H9 (cell line): ENCODE measurements around the gene MGMT. TPM values are rescaled to one million over a fixed set of nuclear protein-coding genes. Genes with fewer than 3 reads are reported as not detected.

Source experiments
- DNase-seq: peaks from one replicate; pipeline ENCODE4 v3.0.0-alpha.2; 2017
- H2AFZ ChIP-seq: one replicate; pipeline ENCODE4 v1.6.1; 2013; ENCODE audit warnings: mild to moderate bottlenecking, low read length, control low read depth, moderate library complexity
- H2AK5ac ChIP-seq: 2 replicates; pipeline ENCODE4 v1.6.1; 2013; ENCODE audit warnings: low read length, control low read depth, mixed read lengths; ENCODE audit not compliant: insufficient read length
- H2BK120ac ChIP-seq: one replicate; pipeline ENCODE4 v1.6.1; 2013; ENCODE audit warnings: low read depth, mild to moderate bottlenecking, low read length, control low read depth, inconsistent platforms; ENCODE audit not compliant: poor library complexity, severe bottlenecking
- H2BK12ac ChIP-seq: 2 replicates; pipeline ENCODE4 v1.6.1; 2013; ENCODE audit warnings: low read length, control low read depth, mixed read lengths, low read depth; ENCODE audit not compliant: insufficient read length
- H2BK15ac ChIP-seq: 2 replicates; pipeline ENCODE4 v1.6.1; 2013; ENCODE audit warnings: low read depth, low read length, control low read depth
- H2BK20ac ChIP-seq: one replicate; pipeline ENCODE4 v1.6.1; 2013; ENCODE audit warnings: low read depth, mild to moderate bottlenecking, low read length, control low read depth, inconsistent platforms; ENCODE audit not compliant: poor library complexity, severe bottlenecking
- H2BK5ac ChIP-seq: 2 replicates; pipeline ENCODE4 v1.6.1; 2013; ENCODE audit warnings: low read length, control low read depth, mixed read lengths; ENCODE audit not compliant: insufficient read length
- H3K14ac ChIP-seq: 2 replicates; pipeline ENCODE4 v1.6.1; 2013; ENCODE audit warnings: low read length, control low read depth; ENCODE audit not compliant: insufficient read depth
- H3K18ac ChIP-seq: 2 replicates; pipeline ENCODE4 v1.6.1; 2013; ENCODE audit warnings: low read depth, mild to moderate bottlenecking, mixed read lengths, low read length, control low read depth; ENCODE audit not compliant: insufficient read length
- H3K23ac ChIP-seq: 2 replicates; pipeline ENCODE4 v1.6.1; 2013; ENCODE audit warnings: low read length, control low read depth, mixed read lengths, low read depth; ENCODE audit not compliant: insufficient read length
- H3K23me2 ChIP-seq: 2 replicates; pipeline ENCODE4 v1.6.1; 2013; ENCODE audit warnings: low read depth, mild to moderate bottlenecking, mixed read lengths, low read length, control low read depth; ENCODE audit not compliant: insufficient read length, poor library complexity, severe bottlenecking
- H3K27ac ChIP-seq: 2 replicates; pipeline ENCODE4 v1.5.1; 2013; ENCODE audit warnings: low read length, control low read depth, mixed read lengths, low read depth; ENCODE audit not compliant: insufficient read length
- H3K27me3 ChIP-seq: 2 replicates; pipeline ENCODE4 v1.6.1; 2013; ENCODE audit warnings: low read length, control low read depth, inconsistent platforms; ENCODE audit not compliant: insufficient read depth
- H3K4ac ChIP-seq: 2 replicates; pipeline ENCODE4 v1.6.1; 2013; ENCODE audit warnings: low read depth, mild to moderate bottlenecking, control low read depth, inconsistent platforms, low read length, moderate library complexity
- H3K4me1 ChIP-seq: 2 replicates; pipeline ENCODE4 v1.6.1; 2013; ENCODE audit warnings: low read length, control low read depth, inconsistent platforms; ENCODE audit not compliant: insufficient read depth
- H3K4me2 ChIP-seq: 2 replicates; pipeline ENCODE4 v1.6.1; 2013; ENCODE audit warnings: low read length, control low read depth, mixed read lengths; ENCODE audit not compliant: insufficient read length, insufficient read depth
- H3K56ac ChIP-seq: 2 replicates; pipeline ENCODE4 v1.6.1; 2013; ENCODE audit warnings: low read depth, mild to moderate bottlenecking, mixed read lengths, low read length, control low read depth; ENCODE audit not compliant: insufficient read length
- H3K79me1 ChIP-seq: 2 replicates; pipeline ENCODE4 v1.6.1; 2013; ENCODE audit warnings: low read depth, mild to moderate bottlenecking, moderate library complexity, low read length, control low read depth, inconsistent platforms; ENCODE audit not compliant: insufficient read depth, poor library complexity, severe bottlenecking
- H3K79me2 ChIP-seq: 2 replicates; pipeline ENCODE4 v1.6.1; 2013; ENCODE audit warnings: low read length, control low read depth, inconsistent platforms; ENCODE audit not compliant: insufficient read depth
- H3K9ac ChIP-seq: 2 replicates; pipeline ENCODE4 v1.6.1; 2013; ENCODE audit warnings: low read length, control low read depth, mixed read lengths; ENCODE audit not compliant: insufficient read length; ENCODE audit errors: extremely low read depth
- H3K9me3 ChIP-seq: one replicate; pipeline ENCODE4 v1.6.1; 2013; ENCODE audit warnings: low read depth, low read length, inconsistent platforms; ENCODE audit not compliant: control insufficient read depth
- H3T11ph ChIP-seq: one replicate; pipeline ENCODE4 v1.6.1; 2013; ENCODE audit warnings: mild to moderate bottlenecking, low read length, control low read depth, inconsistent platforms
- H4K20me1 ChIP-seq: one replicate; pipeline ENCODE4 v1.6.1; 2013; ENCODE audit not compliant: control insufficient read depth, insufficient read length, insufficient read depth
- H4K5ac ChIP-seq: 2 replicates; pipeline ENCODE4 v1.6.1; 2013; ENCODE audit warnings: low read depth, mild to moderate bottlenecking, mixed read lengths, low read length, control low read depth; ENCODE audit not compliant: insufficient read length
- H4K8ac ChIP-seq: replicated peaks from 2 replicates; pipeline ENCODE4 v1.6.1; 2013; ENCODE audit warnings: low read length, control low read depth, mixed read lengths, low read depth; ENCODE audit not compliant: insufficient read length
- H4K91ac ChIP-seq: 2 replicates; pipeline ENCODE4 v1.6.1; 2013; ENCODE audit warnings: low read depth, mild to moderate bottlenecking, moderate library complexity, mixed read lengths, low read length, control low read depth; ENCODE audit not compliant: insufficient read length
- H3K27ac Mint-ChIP-seq, 3 experiments: 2 replicates in 2 of 3; 3 replicates in 1 of 3; pipeline ENCODE4 v1.8.0; 2020 to 2021; ENCODE audit warnings: mixed read lengths in 3 of 3, mild to moderate bottlenecking in 1 of 3, moderate library complexity in 1 of 3
- H3K27me3 Mint-ChIP-seq: 2 replicates; pipeline ENCODE4 v1.8.0; 2021; ENCODE audit warnings: low read depth, mild to moderate bottlenecking, moderate library complexity, mixed read lengths
- H3K36me3 Mint-ChIP-seq, 3 experiments: 2 replicates in 2 of 3; 3 replicates in 1 of 3; pipeline ENCODE4 v1.8.0; 2020 to 2021; ENCODE audit warnings: low read depth in 3 of 3, mixed read lengths in 3 of 3; ENCODE audit not compliant: insufficient read depth in 1 of 3
- H3K4me1 Mint-ChIP-seq, 2 experiments: 2 replicates each; pipeline ENCODE4 v1.8.0; 2020; ENCODE audit warnings: mixed read lengths in 2 of 2
- H3K4me3 Mint-ChIP-seq, 2 experiments: 2 replicates in 1 of 2; 3 replicates in 1 of 2; pipeline ENCODE4 v1.8.0; 2020 to 2021; ENCODE audit warnings: mild to moderate bottlenecking in 2 of 2, mixed read lengths in 2 of 2, moderate library complexity in 1 of 2
- H3K9me3 Mint-ChIP-seq, 2 experiments: 2 replicates in 1 of 2; 3 replicates in 1 of 2; pipeline ENCODE4 v1.8.0; 2020; ENCODE audit warnings: mild to moderate bottlenecking in 2 of 2, mixed read lengths in 2 of 2, moderate library complexity in 1 of 2
- CTCF ChIP-seq: fragments of 200-600 bp; sonication (generic); conservative IDR thresholded peaks from 3 replicates; pipeline ENCODE4 v1.8.0; 2021; ENCODE audit warnings: antibody characterized with exemption, mild to moderate bottlenecking
- WGBS: extraction: QIAGEN DNeasy Blood & Tissue Kit; methylation state at CpG from one replicate; pipeline ENCODE4 v1.1.7; 2013; ENCODE audit warnings: missing lambda C conversion rate, low lambda C conversion rate, mixed read lengths; ENCODE audit not compliant: insufficient read length; ENCODE audit errors: extremely low coverage; 5-methylcytosine and 5-hydroxymethylcytosine counted together
- total RNA-seq: library from RNA; stranded (reverse); gene quantifications from 2 replicates; pipeline ENCODE4 v1.2.1, GENCODE V29; 2021

The MGMT gene
- total RNA-seq, 1 experiment from 2014 or later: 18.4 TPM

GRCh38 chr10:129586898-129587443 lies 119.9 kb downstream of the MGMT start:
- Histone ChIP-seq H3K27me3 (no peaks in the 10 kb centered on the region), H3K4me1 (no peaks in the 10 kb centered on the region), H3K4ac (no peak overlapping the region), H2AK5ac (no peak overlapping the region), H2BK5ac (no peak overlapping the region), H3K9me3 (no peaks in the 10 kb centered on the region), H3K4me2 (no peak overlapping the region), H3K79me2 (no peaks in the 10 kb centered on the region), H4K20me1 (no peaks in the 10 kb centered on the region), H4K5ac (no peak overlapping the region), H3K79me1 (no peaks in the 10 kb centered on the region), H2BK20ac (no peak overlapping the region), H3K56ac (no peak overlapping the region), H3K9ac (no peak overlapping the region), H3K27ac (no peak overlapping the region), H4K8ac (no peak overlapping the region), H2BK15ac (no peak overlapping the region), H3T11ph (no peak overlapping the region), H4K91ac (no peak overlapping the region), H3K14ac (no peak overlapping the region), H2BK12ac (no peak overlapping the region), H3K23me2 (peaks cover 4% of the 10 kb centered on the region), H2BK120ac (no peak overlapping the region), H3K18ac (no peak overlapping the region), H3K23ac (no peak overlapping the region), H2AFZ (no peak overlapping the region)
- TF ChIP-seq CTCF: no peak
- H3K27ac Mint-ChIP-seq: no peak overlapping the region
- no peak for DNase-seq
- H3K4me3 Mint-ChIP-seq: no peak overlapping the region
- WGBS: no CpG with 5 or more reads among the region's 2 CpGs
- peaks cover 28 to 42% (median 33%) of the 10 kb centered on the region in 3 experiments for H3K36me3 Mint-ChIP-seq
- H3K4me1 Mint-ChIP-seq: peaks cover 24 to 27% of the 10 kb centered on the region in 2 experiments
- no peaks in the 10 kb centered on the region for H3K27me3 Mint-ChIP-seq
- H3K9me3 Mint-ChIP-seq: peaks cover 30 to 47% of the 10 kb centered on the region in 2 experiments
